ENCODE results near the gene MAGI1.

- no peak for TF ChIP-seq CTCF (IDR thresholded peaks at IDR 0.05)
- no peak for TF ChIP-seq POLR2A (IDR thresholded peaks at IDR 0.05)
These were observed 353.0 kb downstream of the MAGI1 start for GRCh38 chr3:65685621-65686235.
